ENCODE results near the gene ERC2.

Gene ERC2

GRCh38 chr3:55554634-55555425 lies 913.4 kb downstream of the ERC2 start:
- no peak for DNase-seq (ENCODE audit: extremely low read depth in 1 of 2, low read depth in 1 of 2)

DNA sequence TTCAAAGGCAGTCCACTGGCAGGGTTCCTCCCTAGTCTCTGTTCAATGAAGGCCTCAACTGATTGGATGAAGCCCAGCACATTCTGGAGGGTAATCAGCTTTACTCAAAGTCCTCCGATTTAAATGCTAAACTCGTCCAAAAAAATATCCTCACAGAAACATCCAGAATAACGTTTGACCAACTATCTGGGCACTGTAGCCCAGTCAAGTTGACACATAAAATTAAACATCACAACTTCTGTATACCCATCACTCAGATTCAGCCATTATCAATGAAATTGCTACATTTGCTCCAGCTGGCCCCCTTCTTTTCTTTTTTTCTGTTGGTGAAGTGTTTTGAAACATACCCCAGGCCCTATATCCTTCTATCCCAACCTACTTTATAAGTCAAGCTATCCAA lies 916.6 kb downstream of the ERC2 start:
- no peak for DNase-seq (ENCODE audit: extremely low read depth in 1 of 2, low read depth in 1 of 2)

GRCh38 chr3:55549177-55549576 lies 919.1 kb downstream of the ERC2 start:
- DNase-seq (ENCODE audit: extremely low read depth in 1 of 2, low read depth in 1 of 2): no peak

- DNase-seq (ENCODE audit: extremely low read depth in 1 of 2, low read depth in 1 of 2): no peak
Observed at GRCh38 chr3:55546866-55547669, 921.2 kb downstream of the ERC2 start.

GRCh38 chr3:55545995-55546394 lies 922.3 kb downstream of the ERC2 start:
- no peak for DNase-seq (ENCODE audit: extremely low read depth in 1 of 2, low read depth in 1 of 2)

- DNase-seq (ENCODE audit: extremely low read depth in 1 of 2, low read depth in 1 of 2): no peak
Observed at GRCh38 chr3:55544219-55544618, 924.0 kb downstream of the ERC2 start.

DNA sequence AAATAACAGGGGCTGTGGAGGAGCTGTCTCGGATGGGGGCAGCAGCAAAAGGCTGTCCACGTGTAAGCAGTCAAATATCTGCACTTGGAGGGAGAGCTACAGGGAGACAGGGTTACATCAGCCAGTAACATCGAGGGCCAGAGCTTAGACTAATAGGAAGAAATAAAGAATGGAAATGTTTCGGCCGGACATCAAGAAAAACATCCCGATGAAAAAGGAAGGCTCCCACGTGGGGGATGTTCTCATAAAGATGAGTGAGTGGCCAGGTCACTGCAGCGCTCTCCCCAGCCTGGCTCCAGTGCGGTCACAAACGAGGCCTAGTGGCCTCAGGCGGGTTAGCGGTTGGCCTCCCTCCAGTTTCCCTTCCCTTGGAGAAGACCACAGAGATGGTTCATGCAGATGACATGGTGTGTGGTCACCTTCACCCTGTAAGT lies 925.1 kb downstream of the ERC2 start:
- no peak for DNase-seq (ENCODE audit: extremely low read depth in 1 of 2, low read depth in 1 of 2)

DNA sequence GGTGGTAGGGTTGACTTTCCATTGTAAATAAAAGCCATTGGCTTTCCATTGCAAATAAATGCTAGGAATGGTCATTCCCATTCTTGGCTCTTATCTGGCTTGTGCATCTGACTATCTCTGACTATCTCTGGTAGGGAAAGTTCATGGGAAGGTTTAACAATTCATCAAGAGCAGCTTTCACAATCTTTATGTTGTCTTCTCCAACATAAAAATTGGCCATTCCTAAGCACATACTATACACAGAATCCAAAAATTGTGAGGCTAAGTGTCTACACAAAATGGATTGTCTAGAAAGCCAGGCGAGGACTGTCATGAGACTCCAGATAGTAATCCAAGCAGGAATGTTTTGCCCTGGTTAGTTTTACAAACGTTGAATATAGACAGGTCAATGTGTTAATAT lies 926.8 kb downstream of the ERC2 start:
- DNase-seq (ENCODE audit: extremely low read depth in 1 of 2, low read depth in 1 of 2): no peak

DNA sequence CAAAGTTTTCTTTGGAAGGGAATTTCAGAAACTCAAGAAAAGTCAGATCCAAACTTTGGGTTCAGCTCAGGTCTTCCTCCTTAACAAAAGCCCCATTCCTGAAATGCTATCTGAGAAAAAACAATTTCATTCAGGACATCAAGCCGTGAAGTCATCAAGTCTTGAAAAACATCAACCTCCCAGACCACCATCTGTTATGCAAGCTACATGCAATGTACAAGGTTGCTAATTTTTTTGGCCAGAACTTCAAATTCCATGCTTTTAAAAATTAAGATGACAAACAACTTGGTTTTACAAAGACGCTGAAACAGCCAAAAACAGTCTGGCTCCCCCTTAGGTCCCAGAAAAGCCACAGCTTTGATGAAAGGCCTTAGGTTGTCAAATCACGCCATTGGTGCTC lies 927.3 kb downstream of the ERC2 start:
- DNase-seq (ENCODE audit: extremely low read depth in 1 of 2, low read depth in 1 of 2): no peak

DNA sequence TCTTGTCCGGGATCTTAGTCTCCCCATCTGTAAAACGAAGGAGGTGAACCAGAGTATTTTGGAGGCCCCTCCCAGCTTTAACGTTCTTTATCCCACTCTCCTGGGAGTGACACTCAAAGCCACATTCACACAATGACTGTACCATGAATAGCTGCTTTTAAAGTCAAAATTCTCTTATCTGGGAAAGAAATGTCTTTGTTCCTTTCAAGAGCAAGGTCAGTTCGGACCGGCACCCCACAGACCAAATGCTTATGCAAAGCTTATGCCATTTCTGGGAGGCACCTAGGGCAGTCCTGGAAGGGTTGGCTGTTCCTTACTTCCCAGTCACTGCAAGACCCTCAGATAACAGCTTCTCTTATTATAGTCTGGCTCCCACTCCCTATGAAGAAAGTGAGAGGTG lies 927.7 kb downstream of the ERC2 start:
- no peak for DNase-seq (ENCODE audit: extremely low read depth in 1 of 2, low read depth in 1 of 2)

GRCh38 chr3:55538158-55538557 lies 930.1 kb downstream of the ERC2 start:
- no peak for DNase-seq (ENCODE audit: extremely low read depth in 1 of 2, low read depth in 1 of 2)

DNA sequence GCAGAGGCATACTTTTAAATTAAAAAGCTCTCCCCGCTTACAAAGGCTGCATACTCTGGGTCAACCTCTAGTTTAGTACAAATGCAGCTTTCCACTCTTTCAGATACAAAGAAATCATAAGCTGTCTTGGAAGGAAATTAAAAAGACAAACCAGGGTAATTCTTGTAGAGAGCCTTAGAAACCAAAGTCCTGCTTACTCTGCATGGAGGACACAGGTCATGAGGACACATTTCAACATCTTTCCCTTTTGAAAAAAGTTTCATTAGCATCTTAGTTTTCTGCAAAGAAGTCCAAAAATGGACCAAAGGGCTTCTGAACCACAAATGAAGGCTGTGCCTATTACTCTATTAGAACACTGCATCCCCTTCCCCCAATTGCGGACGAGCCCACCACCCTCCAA lies 930.7 kb downstream of the ERC2 start:
- no peak for DNase-seq (ENCODE audit: extremely low read depth in 1 of 2, low read depth in 1 of 2)

- DNase-seq (ENCODE audit: extremely low read depth in 1 of 2, low read depth in 1 of 2): no peak
Observed at GRCh38 chr3:55537129-55537528, 931.1 kb downstream of the ERC2 start.

DNA sequence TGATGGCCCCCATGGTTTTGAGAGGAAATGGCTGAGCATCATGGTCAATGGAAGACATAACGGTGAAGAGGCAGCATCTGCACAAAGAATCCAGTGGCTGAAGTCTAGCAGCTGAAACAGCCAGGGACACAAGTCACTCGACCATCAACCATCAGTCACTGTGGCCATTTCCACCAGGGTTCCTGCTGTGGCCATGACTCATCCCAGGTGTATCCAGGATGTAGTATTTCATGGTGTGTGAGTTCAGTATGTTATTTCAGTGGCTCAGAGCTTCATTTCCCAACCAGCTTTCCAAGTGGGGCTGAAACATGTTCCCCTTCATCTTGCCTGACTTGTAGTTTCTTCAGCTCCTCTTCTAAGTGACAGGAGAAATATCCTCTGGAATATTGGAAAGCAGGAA lies 933.4 kb downstream of the ERC2 start:
- DNase-seq (ENCODE audit: extremely low read depth in 1 of 2, low read depth in 1 of 2): no peak

DNA sequence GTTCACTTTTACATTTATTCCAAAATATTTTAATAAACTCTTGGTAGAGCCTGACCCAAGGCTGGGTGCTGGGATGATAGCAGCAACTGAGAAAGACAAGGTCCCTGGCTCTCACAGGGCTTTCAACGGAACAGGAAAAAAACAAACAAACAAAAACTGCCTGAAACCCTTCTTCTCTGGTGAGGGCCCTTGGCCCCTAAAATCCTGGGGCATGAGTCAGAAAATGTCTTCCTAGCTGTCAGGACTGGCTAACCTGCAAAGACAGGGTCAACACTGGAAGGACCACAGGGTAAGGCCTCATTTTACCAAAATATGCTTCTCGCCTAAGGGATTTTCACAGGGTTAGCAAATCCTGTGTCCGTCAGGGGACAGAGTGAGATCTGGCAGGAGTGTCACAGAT lies 935.5 kb downstream of the ERC2 start:
- DNase-seq (ENCODE audit: extremely low read depth in 1 of 2, low read depth in 1 of 2): no peak

DNA sequence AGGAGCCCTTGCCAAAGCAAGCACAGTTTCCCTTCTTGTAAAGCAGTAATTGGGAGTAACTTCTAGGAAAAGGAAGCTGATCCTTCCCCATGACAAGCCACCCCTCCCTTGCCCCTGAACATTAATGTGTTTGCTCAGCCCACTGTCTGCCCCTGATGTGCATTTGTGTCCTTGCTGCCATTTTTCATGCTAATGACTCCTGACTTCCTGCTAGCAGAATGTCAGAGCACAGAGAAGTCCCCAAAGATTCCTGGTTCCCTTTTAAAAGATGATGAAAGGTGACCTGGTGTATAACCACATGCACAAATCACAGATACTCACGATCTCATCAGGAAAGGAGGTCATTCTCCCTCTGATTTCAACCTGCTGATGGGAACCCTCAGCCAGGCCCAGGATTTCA lies 936.9 kb downstream of the ERC2 start:
- no peak for DNase-seq (ENCODE audit: extremely low read depth in 1 of 2, low read depth in 1 of 2)

- no peak for DNase-seq (ENCODE audit: extremely low read depth in 1 of 2, low read depth in 1 of 2)
Observed at GRCh38 chr3:55527361-55527760, 940.9 kb downstream of the ERC2 start.

GRCh38 chr3:55526332-55527030 lies 941.8 kb downstream of the ERC2 start:
- no peak for DNase-seq (ENCODE audit: extremely low read depth in 1 of 2, low read depth in 1 of 2)

GRCh38 chr3:55525436-55525835 lies 942.8 kb downstream of the ERC2 start:
- DNase-seq (ENCODE audit: extremely low read depth in 1 of 2, low read depth in 1 of 2): no peak

- no peak for DNase-seq (ENCODE audit: extremely low read depth in 1 of 2, low read depth in 1 of 2)
Observed at GRCh38 chr3:55524565-55525244, 943.6 kb downstream of the ERC2 start.

DNA sequence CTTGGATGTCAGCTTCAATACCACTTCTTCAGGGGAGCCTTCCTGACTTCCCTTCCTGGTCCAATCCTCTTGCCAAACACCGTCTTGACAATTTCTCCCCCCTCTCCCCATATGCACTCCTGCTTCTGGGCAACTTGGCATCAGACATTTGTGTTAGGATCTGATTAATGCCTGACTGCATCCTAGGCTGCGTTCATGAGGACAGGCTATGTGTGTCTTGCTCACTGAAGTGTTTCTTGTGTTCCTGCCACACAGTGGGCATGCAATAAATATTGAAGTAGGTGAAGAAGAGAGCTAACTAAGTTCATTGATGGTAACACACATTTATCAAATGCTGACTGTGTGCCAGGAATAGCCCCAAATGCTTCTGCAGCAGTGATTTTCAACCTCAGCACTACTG lies 944.8 kb downstream of the ERC2 start:
- DNase-seq (ENCODE audit: extremely low read depth in 1 of 2, low read depth in 1 of 2): no peak

Data from activated CD8-positive, alpha-beta memory T cell treated with anti-CD3 and anti-CD28 coated beads for 1 hour (primary cell).